Measurements from ENCODE around the gene ACKR1. TPM values are rescaled to one million over a fixed set of nuclear protein-coding genes. Genes with fewer than 3 reads are reported as not detected.

Gene ACKR1
- polyA plus RNA-seq, 2 donors = 11.1 to 35.9 TPM

- H3K4me3 ChIP-seq (ENCODE audit: low read depth in 1 of 2, low read length in 2 of 2) = no peak overlapping the region
- no peaks in the 10 kb centered on the region for H3K36me3 ChIP-seq (ENCODE audit: control insufficient read depth in 2 of 2, insufficient read depth in 2 of 2, low read length in 1 of 2)
- no peaks in the 10 kb centered on the region for H3K27me3 ChIP-seq (ENCODE audit: control insufficient read depth in 1 of 2, insufficient read depth in 2 of 2, low read length in 2 of 2)
- H3K27ac ChIP-seq (ENCODE audit: low read depth in 2 of 2, low read length in 1 of 2) = no peak overlapping the region
- 75 to 78% methylated on average over 5 of the region's 5 CpGs for WGBS, 2 donors
- H3K4me1 ChIP-seq (ENCODE audit: control insufficient read depth in 2 of 2, insufficient read depth in 2 of 2, low read length in 1 of 2) = no peaks in the 10 kb centered on the region
- no peaks in the 10 kb centered on the region for H3K9me3 ChIP-seq (ENCODE audit: control insufficient read depth in 2 of 2, insufficient read depth in 1 of 2, low read depth in 1 of 2, low read length in 1 of 2)
These were observed 19.6 kb upstream of the ACKR1 start for GRCh38 chr1:159185121-159185520.

- no peaks in the 10 kb centered on the region for H3K9me3 ChIP-seq (ENCODE audit: control insufficient read depth in 2 of 2, insufficient read depth in 1 of 2, low read depth in 1 of 2, low read length in 1 of 2)
- WGBS, 2 donors = 34 to 43% methylated on average over 3 of the region's 3 CpGs
- H3K27me3 ChIP-seq (ENCODE audit: control insufficient read depth in 1 of 2, insufficient read depth in 2 of 2, low read length in 2 of 2) = no peaks in the 10 kb centered on the region
- H3K4me3 ChIP-seq (ENCODE audit: low read depth in 1 of 2, low read length in 2 of 2) = no peak overlapping the region
- H3K27ac ChIP-seq (ENCODE audit: low read depth in 2 of 2, low read length in 1 of 2) = no peak overlapping the region
- no peaks in the 10 kb centered on the region for H3K4me1 ChIP-seq (ENCODE audit: control insufficient read depth in 2 of 2, insufficient read depth in 2 of 2, low read length in 1 of 2)
- no peaks in the 10 kb centered on the region for H3K36me3 ChIP-seq (ENCODE audit: control insufficient read depth in 2 of 2, insufficient read depth in 2 of 2, low read length in 1 of 2)
These were observed 17.6 kb upstream of the ACKR1 start for GRCh38 chr1:159187033-159187432.

GRCh38 chr1:159187647-159188374, 16.9 kb upstream of the ACKR1 start:
- no peaks in the 10 kb centered on the region for H3K4me1 ChIP-seq (ENCODE audit: control insufficient read depth in 2 of 2, insufficient read depth in 2 of 2, low read length in 1 of 2)
- H3K27me3 ChIP-seq (ENCODE audit: control insufficient read depth in 1 of 2, insufficient read depth in 2 of 2, low read length in 2 of 2) = no peaks in the 10 kb centered on the region
- H3K4me3 ChIP-seq (ENCODE audit: low read depth in 1 of 2, low read length in 2 of 2) = no peak overlapping the region
- no peaks in the 10 kb centered on the region for H3K9me3 ChIP-seq (ENCODE audit: control insufficient read depth in 2 of 2, insufficient read depth in 1 of 2, low read depth in 1 of 2, low read length in 1 of 2)
- no peak overlapping the region for H3K27ac ChIP-seq (ENCODE audit: low read depth in 2 of 2, low read length in 1 of 2)
- WGBS, 2 donors = 29 to 32% methylated on average over 14 of the region's 14 CpGs
- no peaks in the 10 kb centered on the region for H3K36me3 ChIP-seq (ENCODE audit: control insufficient read depth in 2 of 2, insufficient read depth in 2 of 2, low read length in 1 of 2)

GRCh38 chr1:159188375-159188788, 16.3 kb upstream of the ACKR1 start:
- no peak overlapping the region for H3K27ac ChIP-seq (ENCODE audit: low read depth in 2 of 2, low read length in 1 of 2)
- no peaks in the 10 kb centered on the region for H3K4me1 ChIP-seq (ENCODE audit: control insufficient read depth in 2 of 2, insufficient read depth in 2 of 2, low read length in 1 of 2)
- H3K4me3 ChIP-seq (ENCODE audit: low read depth in 1 of 2, low read length in 2 of 2) = no peak overlapping the region
- WGBS, 2 donors = 2 to 3% methylated on average over 24 of the region's 24 CpGs
- no peaks in the 10 kb centered on the region for H3K36me3 ChIP-seq (ENCODE audit: control insufficient read depth in 2 of 2, insufficient read depth in 2 of 2, low read length in 1 of 2)
- no peaks in the 10 kb centered on the region for H3K27me3 ChIP-seq (ENCODE audit: control insufficient read depth in 1 of 2, insufficient read depth in 2 of 2, low read length in 2 of 2)
- H3K9me3 ChIP-seq (ENCODE audit: control insufficient read depth in 2 of 2, insufficient read depth in 1 of 2, low read depth in 1 of 2, low read length in 1 of 2) = no peaks in the 10 kb centered on the region

- Histone ChIP-seq H3K4me1 (ENCODE audit: control insufficient read depth in 2 of 2, insufficient read depth in 2 of 2, low read length in 1 of 2) (no peaks in the 10 kb centered on the region), H3K9me3 (ENCODE audit: control insufficient read depth in 2 of 2, insufficient read depth in 1 of 2, low read depth in 1 of 2, low read length in 1 of 2) (no peaks in the 10 kb centered on the region), H3K36me3 (ENCODE audit: control insufficient read depth in 2 of 2, insufficient read depth in 2 of 2, low read length in 1 of 2) (no peaks in the 10 kb centered on the region), H3K27ac (ENCODE audit: low read depth in 2 of 2, low read length in 1 of 2) (no peak overlapping the region), H3K27me3 (ENCODE audit: control insufficient read depth in 1 of 2, insufficient read depth in 2 of 2, low read length in 2 of 2) (no peaks in the 10 kb centered on the region), H3K4me3 (ENCODE audit: low read depth in 1 of 2, low read length in 2 of 2) (no peak overlapping the region)
- WGBS, 2 donors = 79 to 85% methylated on average over 2 of the region's 2 CpGs
These were observed 14.2 kb upstream of the ACKR1 start for GRCh38 chr1:159190441-159190840.

- Histone ChIP-seq H3K4me3 (ENCODE audit: low read depth in 1 of 2, low read length in 2 of 2) (no peak overlapping the region), H3K4me1 (ENCODE audit: control insufficient read depth in 2 of 2, insufficient read depth in 2 of 2, low read length in 1 of 2) (no peaks in the 10 kb centered on the region), H3K36me3 (ENCODE audit: control insufficient read depth in 2 of 2, insufficient read depth in 2 of 2, low read length in 1 of 2) (no peaks in the 10 kb centered on the region), H3K9me3 (ENCODE audit: control insufficient read depth in 2 of 2, insufficient read depth in 1 of 2, low read depth in 1 of 2, low read length in 1 of 2) (no peaks in the 10 kb centered on the region), H3K27ac (ENCODE audit: low read depth in 2 of 2, low read length in 1 of 2) (no peak overlapping the region), H3K27me3 (ENCODE audit: control insufficient read depth in 1 of 2, insufficient read depth in 2 of 2, low read length in 2 of 2) (no peaks in the 10 kb centered on the region)
- WGBS, 2 donors = 66 to 68% methylated on average over 5 of the region's 5 CpGs
These were observed 8.1 kb upstream of the ACKR1 start for GRCh38 chr1:159196543-159196942.

GRCh38 chr1:159197561-159198557, 6.8 kb upstream of the ACKR1 start:
- Histone ChIP-seq H3K27ac (ENCODE audit: low read depth in 2 of 2, low read length in 1 of 2) (no peak overlapping the region), H3K27me3 (ENCODE audit: control insufficient read depth in 1 of 2, insufficient read depth in 2 of 2, low read length in 2 of 2) (no peaks in the 10 kb centered on the region), H3K36me3 (ENCODE audit: control insufficient read depth in 2 of 2, insufficient read depth in 2 of 2, low read length in 1 of 2) (no peaks in the 10 kb centered on the region), H3K4me3 (ENCODE audit: low read depth in 1 of 2, low read length in 2 of 2) (no peak overlapping the region), H3K9me3 (ENCODE audit: control insufficient read depth in 2 of 2, insufficient read depth in 1 of 2, low read depth in 1 of 2, low read length in 1 of 2) (no peaks in the 10 kb centered on the region), H3K4me1 (ENCODE audit: control insufficient read depth in 2 of 2, insufficient read depth in 2 of 2, low read length in 1 of 2) (no peaks in the 10 kb centered on the region)
- WGBS, 2 donors = 43 to 44% methylated on average over 12 of the region's 12 CpGs

- no peak overlapping the region for H3K4me3 ChIP-seq (ENCODE audit: low read depth in 1 of 2, low read length in 2 of 2)
These were observed 4.8 kb upstream of the ACKR1 start for GRCh38 chr1:159199901-159200300.

GRCh38 chr1:159200769-159201168, 3.9 kb upstream of the ACKR1 start:
- no peak overlapping the region for H3K4me3 ChIP-seq (ENCODE audit: low read depth in 1 of 2, low read length in 2 of 2)
- 37 to 45% methylated on average over 18 of the region's 18 CpGs for WGBS, 2 donors

More at GRCh38 chr1:159199901-159200300, 4.8 kb upstream of the ACKR1 start:
- no peaks in the 10 kb centered on the region for H3K36me3 ChIP-seq (ENCODE audit: control insufficient read depth in 2 of 2, insufficient read depth in 2 of 2, low read length in 1 of 2)
- no peaks in the 10 kb centered on the region for H3K4me1 ChIP-seq (ENCODE audit: control insufficient read depth in 2 of 2, insufficient read depth in 2 of 2, low read length in 1 of 2)
- no peak overlapping the region for H3K27ac ChIP-seq (ENCODE audit: low read depth in 2 of 2, low read length in 1 of 2)
- no peaks in the 10 kb centered on the region for H3K27me3 ChIP-seq (ENCODE audit: control insufficient read depth in 1 of 2, insufficient read depth in 2 of 2, low read length in 2 of 2)
- no peaks in the 10 kb centered on the region for H3K9me3 ChIP-seq (ENCODE audit: control insufficient read depth in 2 of 2, insufficient read depth in 1 of 2, low read depth in 1 of 2, low read length in 1 of 2)
- 72 to 81% methylated on average over 5 of the region's 5 CpGs for WGBS, 2 donors

More at GRCh38 chr1:159200769-159201168, 3.9 kb upstream of the ACKR1 start:
- H3K36me3 ChIP-seq (ENCODE audit: control insufficient read depth in 2 of 2, insufficient read depth in 2 of 2, low read length in 1 of 2) = no peaks in the 10 kb centered on the region
- no peaks in the 10 kb centered on the region for H3K4me1 ChIP-seq (ENCODE audit: control insufficient read depth in 2 of 2, insufficient read depth in 2 of 2, low read length in 1 of 2)
- H3K27ac ChIP-seq (ENCODE audit: low read depth in 2 of 2, low read length in 1 of 2) = no peak overlapping the region
- no peaks in the 10 kb centered on the region for H3K27me3 ChIP-seq (ENCODE audit: control insufficient read depth in 1 of 2, insufficient read depth in 2 of 2, low read length in 2 of 2)
- no peaks in the 10 kb centered on the region for H3K9me3 ChIP-seq (ENCODE audit: control insufficient read depth in 2 of 2, insufficient read depth in 1 of 2, low read depth in 1 of 2, low read length in 1 of 2)

Data from esophagus (tissue), 2 donors.